ENCODE results near the gene OTOF.

Gene OTOF

GRCh38 chr2:26485099-26485498 is 7.2 kb upstream of the OTOF start:
- no peak overlapping the region for H3K27ac ChIP-seq
- TF ChIP-seq ZFX (IDR thresholded peaks at IDR 0.05) = no peak
- TF ChIP-seq CTCF (conservative IDR thresholded peaks at IDR 0.05) = no peak

DNA sequence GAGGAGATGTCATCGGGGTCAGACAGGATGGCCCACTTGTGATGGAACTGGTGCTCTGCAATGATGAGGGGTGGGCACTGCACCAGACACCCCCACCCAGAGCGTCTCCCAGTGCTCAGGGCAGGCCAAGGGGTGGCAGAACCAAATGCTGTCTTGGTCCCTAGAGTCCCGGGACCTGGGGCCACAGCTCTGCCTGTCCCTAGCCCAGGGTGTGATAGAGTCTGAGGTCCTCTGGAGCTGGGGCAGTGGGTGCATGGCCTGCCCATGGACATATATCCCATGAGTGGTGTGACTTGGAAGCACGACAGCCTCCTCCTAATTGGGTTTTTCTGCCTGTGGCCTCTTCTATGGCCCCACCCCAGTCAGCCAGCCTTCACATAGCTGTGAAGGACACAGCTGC is 6.7 kb upstream of the OTOF start:
- TF ChIP-seq CTCF (conservative IDR thresholded peaks at IDR 0.05) (no peak), ZFX (IDR thresholded peaks at IDR 0.05) (no peak)
- H3K27ac ChIP-seq = no peak overlapping the region

GRCh38 chr2:26483957-26484565 is 6.1 kb upstream of the OTOF start:
- no peak for TF ChIP-seq CTCF (conservative IDR thresholded peaks at IDR 0.05)
- no peak for TF ChIP-seq ZFX (IDR thresholded peaks at IDR 0.05)
- H3K27ac ChIP-seq = no peak overlapping the region

GRCh38 chr2:26483516-26483915 is 5.6 kb upstream of the OTOF start:
- no peak for TF ChIP-seq CTCF (conservative IDR thresholded peaks at IDR 0.05)
- no peak for TF ChIP-seq ZFX (IDR thresholded peaks at IDR 0.05)
- no peak overlapping the region for H3K27ac ChIP-seq

DNA sequence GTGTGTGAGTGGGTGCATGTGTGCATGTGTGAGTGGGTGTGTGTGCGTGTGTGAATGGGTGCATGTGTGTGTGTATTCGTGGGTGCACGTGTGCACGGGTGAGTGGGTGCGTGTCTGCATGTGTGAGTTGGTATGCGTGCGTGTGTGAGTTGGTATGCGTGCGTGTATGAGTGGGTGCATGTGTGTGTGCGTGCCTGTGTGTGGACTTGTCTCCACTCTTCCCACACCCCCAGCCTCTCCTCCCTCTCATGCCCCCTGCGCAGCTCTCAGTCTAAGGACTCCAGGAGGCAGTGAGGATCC is 5.1 kb upstream of the OTOF start:
- TF ChIP-seq CTCF (conservative IDR thresholded peaks at IDR 0.05) (no peak), ZFX (IDR thresholded peaks at IDR 0.05) (no peak)
- no peak overlapping the region for H3K27ac ChIP-seq

DNA sequence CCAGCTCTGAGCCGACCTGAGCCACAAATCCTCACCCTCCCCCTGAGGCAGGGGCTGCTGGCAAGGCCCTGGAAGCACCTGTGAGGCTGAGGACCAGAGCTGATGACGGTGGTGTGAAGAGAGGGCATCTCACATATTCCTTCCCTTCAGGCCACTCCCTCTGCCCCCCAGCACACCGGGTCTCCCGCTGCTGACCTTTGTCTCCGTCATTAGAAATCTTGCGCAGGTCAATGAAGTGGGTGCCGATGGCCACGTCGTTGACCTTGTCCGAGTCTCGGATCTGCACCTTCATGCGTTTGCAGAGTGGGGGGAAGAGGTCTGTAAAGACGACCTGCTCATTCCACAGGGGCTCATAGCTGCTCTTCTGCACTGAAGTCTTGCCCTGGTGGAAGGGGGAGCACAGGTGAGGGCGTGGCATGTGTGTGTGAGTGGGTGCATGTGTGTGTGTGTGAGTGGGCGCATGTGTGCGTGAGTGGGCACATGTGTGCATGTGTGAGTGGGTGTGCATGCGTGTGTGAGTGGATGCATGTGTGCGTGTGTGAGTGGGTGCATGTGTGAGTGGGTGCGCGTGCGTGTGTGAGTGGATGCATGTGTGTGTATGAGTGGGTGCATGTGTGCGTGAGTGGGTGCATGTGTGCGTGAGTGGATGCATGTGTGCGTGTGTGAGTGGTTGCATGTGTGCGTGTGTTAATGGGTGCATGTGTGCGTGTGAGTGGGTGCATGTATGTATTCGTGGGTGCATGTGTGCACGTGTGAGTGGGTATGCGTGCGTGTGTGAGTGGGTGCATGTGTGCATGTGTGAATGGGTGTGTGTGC is 4.5 kb upstream of the OTOF start:
- no peak for TF ChIP-seq ZFX (IDR thresholded peaks at IDR 0.05)
- no peak for TF ChIP-seq CTCF (conservative IDR thresholded peaks at IDR 0.05)
- H3K27ac ChIP-seq = no peak overlapping the region

DNA sequence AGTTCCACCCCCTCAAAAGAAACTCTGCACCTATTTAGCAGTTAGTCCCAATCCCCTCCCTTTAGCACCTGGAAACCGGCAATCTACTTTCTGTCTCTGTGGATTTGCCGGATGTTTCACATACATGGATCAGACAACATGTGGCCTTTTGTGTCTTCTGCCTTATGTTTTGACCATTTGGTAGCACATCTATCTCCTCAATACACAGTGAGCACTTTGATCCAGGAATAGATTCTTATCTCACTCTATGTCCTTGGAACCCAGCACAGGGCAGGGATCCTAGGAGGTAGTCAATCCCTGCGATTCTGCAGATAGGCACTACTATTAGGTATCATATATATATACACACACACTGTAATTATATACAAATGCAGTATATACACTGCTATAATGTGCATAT is 3.8 kb upstream of the OTOF start:
- TF ChIP-seq ZFX (IDR thresholded peaks at IDR 0.05) (no peak), CTCF (conservative IDR thresholded peaks at IDR 0.05) (no peak)
- H3K27ac ChIP-seq = no peak overlapping the region

All from C4-2B (cell line).